ENCODE data around the gene TSPYL4. TPM values are rescaled to one million over a fixed set of nuclear protein-coding genes. Genes with fewer than 3 reads are reported as not detected.

The TSPYL4 gene
- total and polyA plus RNA-seq, 2 of the 8 experiments (the other 6 are each of a cell fraction or from before 2014, with no cell fraction given) = 20.5 to 22.6 TPM

GRCh38 chr6:116287689-116288282, 33.9 kb upstream of the TSPYL4 start:
- H3K23ac ChIP-seq (ENCODE audit: insufficient read length) = no peak overlapping the region
- H3K9me3 ChIP-seq (ENCODE audit: insufficient read depth in 2 of 2, low read depth in 1 of 2, low read length in 1 of 2) = no peaks in the 10 kb centered on the region
- H2BK15ac ChIP-seq (ENCODE audit: low read length) = no peak overlapping the region
- no peaks in the 10 kb centered on the region for H3K23me2 ChIP-seq (ENCODE audit: low read depth, low read length)
- H2AK5ac ChIP-seq (ENCODE audit: low read depth, low read length) = no peak overlapping the region
- no peak overlapping the region for H3K9ac ChIP-seq (replicated peaks in 1 of 4; ENCODE audit: extremely low read depth in 1 of 4, low read depth in 3 of 4, low read length in 3 of 4)
- H3K27me3 ChIP-seq (replicated peaks in 1 of 4; ENCODE audit: control insufficient read depth in 3 of 4, extremely low read depth in 1 of 4, insufficient read depth in 3 of 4, low read length in 3 of 4) = no peaks in the 10 kb centered on the region
- CTCF ChIA-PET (ENCODE audit: partially characterized antibody) = interaction anchor here (0.5 to 3.4 kb wide), 84 partner anchors 9 to 361 kb away, joined by 3 to 28 read pairs (median 6); partner anchors contain the start of genes CALHM4, CALHM5, CALHM6 and RWDD1
- H4K5ac ChIP-seq (ENCODE audit: insufficient read length, low read depth, low read length) = no peak overlapping the region
- no peak overlapping the region for H3K14ac ChIP-seq (ENCODE audit: insufficient read length)
- no peaks in the 10 kb centered on the region for H3K36me3 ChIP-seq (ENCODE audit: control insufficient read depth in 2 of 4, insufficient read depth in 4 of 4, low read length in 3 of 4)
- H2BK5ac ChIP-seq (ENCODE audit: low read depth, low read length) = no peak overlapping the region
- H3K4me1 ChIP-seq (replicated peaks in 1 of 4; ENCODE audit: control insufficient read depth in 3 of 4, insufficient read depth in 4 of 4, low read length in 3 of 4) = peaks cover 0 to 2% (median 0%) of the 10 kb centered on the region in 4 experiments; a peak in 1 of 7 replicates
- no peak overlapping the region for H3K27ac ChIP-seq (ENCODE audit: low read depth, low read length)
- H2BK12ac ChIP-seq (ENCODE audit: low read depth, low read length) = no peak overlapping the region
- FAIRE-seq (peak; percentile 92), DNase-seq (ENCODE audit: low read depth in 1 of 2, low spot score in 2 of 2) (no peak)
- no peak overlapping the region for H3K4me2 ChIP-seq (ENCODE audit: insufficient read depth in 1 of 2, low read depth in 2 of 2, low read length in 2 of 2)
- no peaks in the 10 kb centered on the region for H3K79me1 ChIP-seq (ENCODE audit: low read depth, low read length)
- no peak overlapping the region for H3K18ac ChIP-seq (ENCODE audit: extremely low read depth, low read length)
- no peak overlapping the region for H2AFZ ChIP-seq (ENCODE audit: low read length)
- no peak overlapping the region for H2BK120ac ChIP-seq (replicated peaks; ENCODE audit: low read depth, low read length)
- no peak overlapping the region for H3K4me3 ChIP-seq (ENCODE audit: extremely low read depth in 1 of 4, insufficient read depth in 2 of 4, low read depth in 3 of 4, low read length in 4 of 4)
- no peak overlapping the region for H4K8ac ChIP-seq (ENCODE audit: extremely low read depth, insufficient read depth, low read length)
- H4K91ac ChIP-seq (replicated peaks; ENCODE audit: insufficient read length, low read length) = no peak overlapping the region
- H3K4ac ChIP-seq (replicated peaks; ENCODE audit: insufficient read length, low read depth, low read length) = no peak overlapping the region
- H4K20me1 ChIP-seq (replicated peaks in 1 of 2; ENCODE audit: control insufficient read depth in 1 of 2, insufficient read depth in 2 of 2, low read length in 2 of 2) = no peaks in the 10 kb centered on the region
- POLR2A ChIA-PET (ENCODE audit: partially characterized antibody) = interaction anchor here (1.0 to 2.4 kb wide), 5 partner anchors 8 to 224 kb away, joined by 3 to 14 read pairs (median 3); partner anchors contain the start of genes CALHM5, DSE and TSPYL1
- no peak overlapping the region for H2BK20ac ChIP-seq (ENCODE audit: low read length)
- WGBS, 2 experiments (ENCODE audit: extremely low coverage in 1 of 2, insufficient coverage in 1 of 2, insufficient read length in 1 of 2, insufficient replicate concordance in 2 of 2, low coverage in 1 of 2, low lambda C conversion rate in 2 of 2, missing lambda C conversion rate in 1 of 2) = 87% methylated on average over 2 of the region's 2 CpGs; no CpG with 5 or more reads in 1 of the 2 experiments
- no peak overlapping the region for H3K56ac ChIP-seq (replicated peaks; ENCODE audit: insufficient read length, low read depth, low read length)
- no peaks in the 10 kb centered on the region for H3K79me2 ChIP-seq (ENCODE audit: control insufficient read depth in 1 of 2, insufficient read depth in 2 of 2, low read length in 2 of 2)
- TF ChIP-seq CTCF (IDR thresholded peaks at IDR 0.05; ENCODE audit: control extremely low read depth in 1 of 3, insufficient read depth in 1 of 3, low read depth in 1 of 3, low read length in 3 of 3) (peak in 2 of 3 experiments; percentile 65 to 79; a peak in 2 of 4 replicates), ASH2L (IDR thresholded peaks at IDR 0.05; ENCODE audit: low read length) (no peak)
